Suppressor macrophage (primary cell): Measurements from ENCODE around the gene ATP10B.
"Not testable (repeated sequence)": the region's sequence is repeated elsewhere in the genome, so short reads cannot be mapped to it uniquely, and the experiment has no call there.

Experiments
- DNase-seq, 4 experiments: peaks; one replicate each; pipeline ENCODE4 v3.0.0-alpha.2; 2020 to 2022

ATP10B gene

GRCh38 chr5:160749682-160750081 is 102.3 kb downstream of the ATP10B start:
- no peak for DNase-seq

DNA sequence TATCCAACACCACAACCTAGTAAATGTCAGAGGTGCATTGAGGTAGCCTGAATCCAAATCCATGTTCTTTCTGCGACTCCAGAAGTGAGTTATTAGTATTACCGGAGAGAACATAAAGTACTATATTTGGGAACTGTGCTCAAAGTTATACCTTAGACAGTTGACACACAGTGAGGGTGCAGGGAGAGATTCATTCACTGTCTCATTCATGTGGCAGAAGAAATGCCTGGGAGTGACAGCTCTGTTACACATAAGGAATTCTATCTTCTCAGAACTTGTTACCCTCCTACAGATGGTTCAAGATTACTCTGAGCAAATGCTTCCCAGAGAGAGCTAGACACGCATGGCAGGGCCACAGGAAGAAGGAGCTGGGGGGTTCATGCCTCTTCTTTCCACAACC is 103.0 kb downstream of the ATP10B start:
- no peak for DNase-seq

DNA sequence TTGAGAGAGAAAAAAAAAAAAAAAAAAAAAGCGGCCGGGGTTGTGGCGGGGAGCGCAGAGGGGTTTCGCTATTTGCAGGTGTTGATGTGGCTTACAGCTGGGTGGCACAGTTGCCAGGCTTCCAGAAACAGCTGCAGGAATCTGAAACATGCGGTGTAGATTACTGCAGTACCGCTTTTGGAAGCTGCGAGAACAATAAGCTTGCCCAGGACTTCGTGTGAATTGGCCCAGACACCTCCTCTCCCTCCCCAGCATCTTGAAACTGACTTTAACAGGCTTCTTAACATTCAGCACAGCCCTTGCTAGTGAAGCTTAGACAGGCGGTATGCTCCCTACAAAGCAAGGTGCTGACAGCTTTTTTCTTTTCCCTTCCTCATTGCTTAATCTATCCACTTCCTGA is 104.0 kb downstream of the ATP10B start:
- no peak for DNase-seq

GRCh38 chr5:160747559-160747958 is 104.5 kb downstream of the ATP10B start:
- DNase-seq, result no peak

DNA sequence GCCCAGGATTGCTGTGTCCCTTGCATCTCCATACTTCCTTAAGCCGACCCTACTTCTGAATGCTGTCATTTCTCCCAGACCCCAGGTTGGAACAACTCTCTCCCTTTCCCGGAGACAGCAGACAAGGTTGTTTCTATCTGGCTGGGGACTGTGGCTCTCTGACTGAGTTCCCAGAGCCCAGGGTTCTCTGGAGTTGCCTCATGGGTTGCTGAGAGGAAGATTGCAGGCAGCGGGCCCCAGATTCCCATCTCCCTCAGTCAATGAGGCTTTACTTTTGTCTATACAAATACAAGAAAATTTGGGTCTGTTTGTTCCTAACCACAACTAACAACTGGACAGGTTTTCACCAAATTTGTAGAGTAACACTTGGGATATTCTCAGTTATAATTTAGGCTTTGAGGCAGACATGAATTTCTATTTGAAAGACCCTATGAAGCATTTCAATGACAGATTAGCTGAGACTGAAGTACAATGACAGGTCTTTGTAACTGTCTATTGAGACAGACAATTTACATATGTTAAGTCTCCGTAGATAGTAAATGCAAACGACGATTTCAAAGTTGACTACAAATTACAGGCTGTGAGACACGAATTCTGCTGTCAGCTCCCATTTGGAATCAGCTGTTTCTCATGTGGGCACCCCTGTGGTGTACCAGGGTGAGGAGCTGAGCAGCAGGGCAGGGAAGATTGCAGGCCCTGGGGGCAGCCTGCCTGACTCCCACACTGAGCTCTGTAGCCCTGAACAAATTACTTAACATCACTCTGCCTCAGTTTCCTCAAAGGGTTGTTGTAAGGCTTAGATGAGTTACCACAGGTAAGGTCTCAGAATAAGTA is 107.5 kb downstream of the ATP10B start:
- DNase-seq, result no peak

- no peak for DNase-seq
Measured at GRCh38 chr5:160743027-160743426, 109.0 kb downstream of the ATP10B start.

- DNase-seq, result no peak
Measured at GRCh38 chr5:160742446-160742845, 109.6 kb downstream of the ATP10B start.

DNA sequence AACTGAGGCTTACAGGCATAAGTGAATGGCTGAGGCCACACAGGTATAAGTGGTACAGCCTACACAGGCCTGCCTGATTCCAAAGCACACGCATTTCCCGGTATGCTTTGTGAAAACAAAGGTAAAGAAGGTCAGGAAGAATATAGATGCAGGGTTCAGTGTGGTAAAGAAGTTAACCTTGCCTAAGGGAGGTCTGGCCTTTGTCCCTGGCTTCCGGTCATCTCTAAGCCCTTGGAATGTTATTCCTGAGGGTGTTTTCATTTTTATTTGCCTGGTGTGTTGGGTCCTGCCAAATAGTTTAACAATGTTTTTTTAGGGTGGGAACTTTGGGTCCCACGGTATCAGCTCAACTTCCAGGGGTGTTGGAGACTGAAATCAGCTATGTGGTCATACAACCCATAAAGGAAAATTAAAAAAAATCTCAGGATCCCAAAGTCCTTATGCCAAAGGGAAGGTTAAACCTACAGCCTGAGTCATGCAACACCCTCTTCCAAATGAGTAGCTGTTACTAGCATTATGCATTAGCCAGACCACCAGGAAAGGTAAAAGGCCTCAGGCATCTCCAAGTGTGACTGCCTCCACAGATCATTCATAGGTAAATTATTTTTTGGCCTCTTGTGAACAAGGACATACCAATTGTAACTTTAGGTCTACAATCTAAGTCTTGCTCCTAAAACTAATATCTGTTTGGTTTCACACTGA is 124.6 kb downstream of the ATP10B start:
- no peak for DNase-seq

- DNase-seq, result no peak
Measured at GRCh38 chr5:160726721-160727120, 125.3 kb downstream of the ATP10B start.

DNA sequence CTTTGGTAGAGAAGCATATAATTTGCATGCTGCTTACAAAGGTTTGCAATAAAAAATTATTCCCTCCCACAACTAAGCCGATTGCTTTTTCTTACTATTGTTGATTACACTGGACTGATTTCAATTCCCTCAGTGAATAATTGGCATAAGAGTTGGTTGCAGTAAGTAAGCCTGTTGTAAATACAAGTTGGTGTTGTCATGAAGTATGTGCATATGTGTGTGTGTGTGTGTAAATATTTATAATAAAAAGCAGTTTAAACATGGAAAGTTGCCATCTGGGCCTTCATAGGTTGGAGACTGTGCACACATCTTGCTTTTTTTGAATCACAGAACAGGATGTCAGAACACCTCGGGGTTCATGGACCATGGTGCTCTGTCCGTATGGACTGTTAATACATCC is 131.2 kb downstream of the ATP10B start:
- no peak for DNase-seq

GRCh38 chr5:160715508-160715907 is 136.5 kb downstream of the ATP10B start:
- not testable (repeated sequence) for DNase-seq

- DNase-seq, result no peak
Measured at GRCh38 chr5:160703547-160704189, 148.3 kb downstream of the ATP10B start.

DNA sequence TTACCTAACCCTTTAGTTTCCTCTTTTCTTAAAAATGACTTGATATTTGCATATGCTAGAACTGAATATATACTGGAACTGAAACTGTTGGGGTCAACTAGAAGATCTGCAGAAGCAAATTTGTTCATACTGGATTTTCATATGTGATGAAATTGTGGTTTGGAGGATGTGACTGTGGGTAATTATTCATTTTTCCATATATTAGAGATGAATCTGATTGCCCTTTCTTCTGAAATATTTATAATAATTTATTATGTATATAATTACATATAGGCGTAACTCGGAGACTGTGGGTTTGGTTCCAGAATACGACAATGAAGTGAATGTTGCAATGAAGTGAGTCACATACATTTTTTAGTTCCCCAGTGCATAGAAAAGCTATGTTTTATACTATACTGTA is 149.1 kb downstream of the ATP10B start:
- DNase-seq, result peak; percentile 8 to 80 (median 59)

DNA sequence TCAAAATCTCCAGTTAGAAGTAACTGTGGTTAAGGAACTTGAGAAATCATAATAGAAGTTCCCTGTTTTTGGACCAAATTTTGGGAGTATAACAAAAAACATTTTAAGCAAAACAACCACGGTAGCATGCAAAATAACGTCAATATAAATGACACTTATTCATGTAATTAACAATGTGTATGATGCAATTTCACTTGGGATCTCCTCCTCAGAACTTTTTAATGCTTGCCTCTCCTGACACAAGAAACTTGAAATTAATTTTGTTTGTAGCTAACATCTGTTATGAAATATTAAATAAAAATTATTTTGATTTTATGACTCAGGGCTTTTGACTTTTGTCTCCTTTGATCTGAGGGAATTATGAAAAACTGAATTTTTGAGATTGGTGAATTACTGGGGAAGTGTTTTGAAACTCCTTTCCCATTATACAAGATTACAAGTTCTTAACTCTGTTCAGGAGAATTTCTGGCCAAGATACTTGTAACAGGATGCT is 149.7 kb downstream of the ATP10B start:
- peak; percentile 4 to 65 (median 31) for DNase-seq

GRCh38 chr5:160701403-160701802 is 150.6 kb downstream of the ATP10B start:
- DNase-seq, result no peak

DNA sequence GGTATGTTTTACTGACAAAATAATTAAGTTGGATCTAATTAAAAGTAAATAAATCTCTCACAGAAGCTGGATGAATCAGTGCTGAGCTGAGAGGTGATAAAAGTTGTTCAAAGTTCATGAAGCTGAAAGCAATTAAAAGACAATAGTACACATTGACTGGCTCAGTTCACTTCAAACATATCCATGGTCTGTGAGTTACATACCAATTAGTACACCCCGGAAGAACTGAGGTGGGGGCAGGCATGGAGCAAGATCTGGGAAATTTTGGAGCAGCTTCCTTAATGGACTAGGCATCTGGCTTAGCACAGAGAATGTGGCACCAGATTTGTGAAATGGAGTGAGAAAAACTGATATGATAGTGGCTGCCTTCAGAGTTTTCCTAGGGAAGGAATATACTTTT is 152.7 kb downstream of the ATP10B start:
- DNase-seq, result no peak

GRCh38 chr5:160697281-160697680 is 154.7 kb downstream of the ATP10B start:
- no peak for DNase-seq

- peak in 2 of 4 experiments; percentile 57 to 65 for DNase-seq
Measured at GRCh38 chr5:160694896-160695295, 157.1 kb downstream of the ATP10B start.

GRCh38 chr5:160693831-160694465 is 158.1 kb downstream of the ATP10B start:
- no peak for DNase-seq

- DNase-seq, result peak; percentile 22 to 69 (median 56)
Measured at GRCh38 chr5:160692271-160692670, 159.7 kb downstream of the ATP10B start.

DNA sequence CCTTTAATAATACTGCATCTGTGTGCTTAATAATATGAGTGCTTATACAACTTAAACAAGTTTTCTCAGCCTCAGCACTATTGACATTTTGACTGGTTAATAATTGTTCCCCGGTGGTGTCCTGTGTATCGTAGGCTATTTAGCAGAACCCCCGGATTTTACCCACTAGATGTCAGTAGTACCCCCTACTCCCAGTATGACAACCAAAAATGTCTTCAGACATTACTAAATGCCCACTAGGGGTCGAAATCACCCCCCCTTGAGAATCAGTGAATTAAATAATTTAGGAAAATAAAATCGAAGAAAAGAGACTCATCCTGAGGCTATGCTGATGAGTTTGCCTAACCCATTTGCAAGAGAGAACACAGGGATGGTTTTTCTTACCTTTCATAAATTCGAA is 166.3 kb downstream of the ATP10B start:
- peak; percentile 60 to 72 (median 62) for DNase-seq

- no peak for DNase-seq
Measured at GRCh38 chr5:160685219-160685618, 166.8 kb downstream of the ATP10B start.
